Ovary (tissue), 3 donors: ENCODE data around the gene UBN2.

Experiments used
- CTCF ChIP-seq, 3 donors: fragments of 450-650 bp in 2 of 3; fragments of 200-600 bp in 1 of 3; IDR thresholded peaks; one replicate each; pipeline versions ENCODE4 v1.5.1 to v1.8.0; 2016 to 2022; ENCODE audit warnings: antibody characterized with exemption in 3 of 3, mild to moderate bottlenecking in 1 of 3
- EP300 ChIP-seq: sonication (generic); formaldehyde crosslinking; IDR thresholded peaks from one replicate; pipeline ENCODE4 v1.6.1; 2017; ENCODE audit warnings: antibody characterized with exemption
- POLR2A ChIP-seq: fragments of 450-650 bp; IDR thresholded peaks from one replicate; pipeline ENCODE4 v1.6.1; 2017; ENCODE audit warnings: antibody characterized with exemption, mild to moderate bottlenecking, moderate library complexity
- donor health status: DM: no; HTN: no; CAD: no.

DNA sequence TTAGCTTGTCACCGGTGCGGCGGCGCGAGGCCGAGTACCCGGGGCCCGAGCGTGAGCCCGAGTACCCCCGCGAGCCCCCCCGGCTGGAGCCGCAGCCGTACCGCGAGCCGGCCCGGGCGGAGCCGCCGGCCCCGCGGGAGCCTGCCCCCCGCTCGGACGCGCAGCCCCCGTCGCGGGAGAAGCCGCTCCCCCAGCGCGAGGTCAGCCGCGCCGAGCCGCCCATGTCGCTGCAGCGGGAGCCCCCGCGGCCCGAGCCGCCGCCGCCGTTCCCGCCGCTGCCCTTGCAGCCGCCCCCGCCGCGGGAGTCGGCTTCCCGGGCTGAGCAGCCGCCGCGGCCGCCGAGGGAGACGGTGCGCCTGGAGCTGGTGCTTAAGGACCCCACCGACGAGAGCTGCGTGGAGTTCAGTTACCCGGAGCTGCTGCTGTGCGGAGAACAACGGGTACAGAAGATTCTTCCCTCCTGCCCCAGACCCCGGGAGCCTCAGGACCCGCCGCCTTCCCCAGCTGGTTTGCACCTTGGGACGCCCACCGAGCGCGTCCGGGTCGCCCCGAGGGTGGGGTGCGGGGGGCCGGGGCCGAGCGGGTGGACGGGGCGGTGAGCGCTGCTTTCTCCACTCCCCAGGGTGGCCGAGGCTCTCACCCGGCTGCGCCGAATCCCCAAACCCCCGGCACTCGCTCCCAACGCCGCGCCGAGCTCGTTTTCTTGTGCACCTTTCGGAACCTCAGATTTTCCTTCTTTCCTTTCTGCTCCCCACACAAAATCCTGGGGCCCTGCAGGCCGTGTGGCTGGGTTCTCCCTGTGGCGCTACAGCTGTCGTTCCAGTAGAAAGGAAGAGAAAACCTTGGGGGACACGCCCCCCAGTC lies 708 bp downstream of the UBN2 start:
- TF ChIP-seq POLR2A (no peak), CTCF (IDR thresholded peaks at IDR 0.05) (no peak), EP300 (no peak)
